Prostate gland (tissue), 2 donors: ENCODE results near the gene MAPK8IP3.

Experiments
- CTCF ChIP-seq, 4 experiments: fragments of 200-600 bp in 2 of 4; fragments of 450-650 bp in 2 of 4; sonication (generic) in 2 of 4; IDR thresholded peaks; 1 replicate in 3 of 4; 2 replicates in 1 of 4; pipeline ENCODE4 v1.5.1; 2016 to 2019; ENCODE audit warnings: antibody characterized with exemption in 4 of 4, mild to moderate bottlenecking in 2 of 4, moderate library complexity in 2 of 4
- POLR2A ChIP-seq: fragments of 450-650 bp; IDR thresholded peaks from one replicate; pipeline ENCODE4 v1.6.1; 2016; ENCODE audit warnings: antibody characterized with exemption, mild to moderate bottlenecking

- TF ChIP-seq CTCF (IDR thresholded peaks at IDR 0.05) = no peak
- TF ChIP-seq POLR2A = no peak
Observed at GRCh38 chr16:1777375-1778199, 71.6 kb downstream of the MAPK8IP3 start.
